Measurements from ENCODE around the gene CRYBG2. TPM values are rescaled to one million over a fixed set of nuclear protein-coding genes. Genes with fewer than 3 reads are reported as not detected.
"Not testable (repeated sequence)": the region's sequence is repeated elsewhere in the genome, so short reads cannot be mapped to it uniquely, and the experiment has no call there.

CRYBG2 gene
- total RNA-seq, 1 experiment from 2014 or later, result 21.7 TPM

GRCh38 chr1:26317146-26317545 lies 36.8 kb downstream of the CRYBG2 start:
- no peaks in the 10 kb centered on the region for H3K27me3 ChIP-seq (ENCODE audit: insufficient read depth, low read depth)
- no peaks in the 10 kb centered on the region for H3K9me2 ChIP-seq (ENCODE audit: insufficient read depth)
- DNase-seq, result no peak
- no peak overlapping the region for H2AFZ ChIP-seq
- ChIA-PET POLR2A (ENCODE audit: unreplicated experiment) (no interaction called here), CTCF (interaction anchor here (0.6 to 0.7 kb wide), 3 partner anchors 31 to 421 kb away, joined by 6 to 9 read pairs (median 9); no protein-coding TSS in a partner anchor)
- no peaks in the 10 kb centered on the region for H3K9me3 ChIP-seq (ENCODE audit: insufficient read depth, low read depth)
- no peak overlapping the region for H3K4me3 ChIP-seq
- H3K79me2 ChIP-seq (ENCODE audit: low read depth), result no peaks in the 10 kb centered on the region
- H3K36me3 ChIP-seq (ENCODE audit: low read depth), result no peaks in the 10 kb centered on the region
- no peak overlapping the region for H3K27ac ChIP-seq
- 0 out of 2 replicates have a peak, but pooled peaks cover 5% of the 10 kb centered on the region for H3K4me1 ChIP-seq (replicated peaks; ENCODE audit: insufficient read depth)
- no TSS peak for BruUV-seq (replicated peaks)
- intact Hi-C loops (cut with micrococcal nuclease; ENCODE audit: unreplicated experiment), result no loop called here
- H3F3A ChIP-seq (ENCODE audit: insufficient read depth, low read depth), result no peaks in the 10 kb centered on the region
- no peaks in the 10 kb centered on the region for H4K20me1 ChIP-seq (ENCODE audit: insufficient read depth)
- TF ChIP-seq EZH2 (IDR thresholded peaks at IDR 0.05; ENCODE audit: low read depth), result no peak
- TF ChIP-seq, protein P1, sequence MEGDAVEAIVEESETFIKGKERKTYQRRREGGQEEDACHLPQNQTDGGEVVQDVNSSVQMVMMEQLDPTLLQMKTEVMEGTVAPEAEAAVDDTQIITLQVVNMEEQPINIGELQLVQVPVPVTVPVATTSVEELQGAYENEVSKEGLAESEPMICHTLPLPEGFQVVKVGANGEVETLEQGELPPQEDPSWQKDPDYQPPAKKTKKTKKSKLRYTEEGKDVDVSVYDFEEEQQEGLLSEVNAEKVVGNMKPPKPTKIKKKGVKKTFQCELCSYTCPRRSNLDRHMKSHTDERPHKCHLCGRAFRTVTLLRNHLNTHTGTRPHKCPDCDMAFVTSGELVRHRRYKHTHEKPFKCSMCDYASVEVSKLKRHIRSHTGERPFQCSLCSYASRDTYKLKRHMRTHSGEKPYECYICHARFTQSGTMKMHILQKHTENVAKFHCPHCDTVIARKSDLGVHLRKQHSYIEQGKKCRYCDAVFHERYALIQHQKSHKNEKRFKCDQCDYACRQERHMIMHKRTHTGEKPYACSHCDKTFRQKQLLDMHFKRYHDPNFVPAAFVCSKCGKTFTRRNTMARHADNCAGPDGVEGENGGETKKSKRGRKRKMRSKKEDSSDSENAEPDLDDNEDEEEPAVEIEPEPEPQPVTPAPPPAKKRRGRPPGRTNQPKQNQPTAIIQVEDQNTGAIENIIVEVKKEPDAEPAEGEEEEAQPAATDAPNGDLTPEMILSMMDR (conservative IDR thresholded peaks at IDR 0.05), result no peak
- H3K4me2 ChIP-seq, result no peak overlapping the region

- TF ChIP-seq, protein P1 (conservative IDR thresholded peaks at IDR 0.05), result no peak
- TF ChIP-seq EZH2 (IDR thresholded peaks at IDR 0.05; ENCODE audit: low read depth), result no peak
- Histone ChIP-seq H3K27me3 (ENCODE audit: insufficient read depth, low read depth) (no peaks in the 10 kb centered on the region), H4K20me1 (ENCODE audit: insufficient read depth) (no peaks in the 10 kb centered on the region), H3K9me3 (ENCODE audit: insufficient read depth, low read depth) (no peaks in the 10 kb centered on the region), H3K4me1 (replicated peaks; ENCODE audit: insufficient read depth) (0 out of 2 replicates have a peak, but pooled peaks cover 5% of the 10 kb centered on the region), H3K36me3 (ENCODE audit: low read depth) (no peaks in the 10 kb centered on the region), H3K4me3 (no peak overlapping the region), H3F3A (ENCODE audit: insufficient read depth, low read depth) (no peaks in the 10 kb centered on the region), H3K27ac (no peak overlapping the region), H3K79me2 (ENCODE audit: low read depth) (no peaks in the 10 kb centered on the region), H3K4me2 (no peak overlapping the region), H3K9me2 (ENCODE audit: insufficient read depth) (no peaks in the 10 kb centered on the region), H2AFZ (no peak overlapping the region)
- ChIA-PET CTCF (interaction anchor here (0.6 to 0.7 kb wide), 3 partner anchors 30 to 420 kb away, joined by 6 to 9 read pairs (median 9); no protein-coding TSS in a partner anchor), POLR2A (ENCODE audit: unreplicated experiment) (no interaction called here)
- intact Hi-C loops (cut with micrococcal nuclease; ENCODE audit: unreplicated experiment), result no loop called here
- BruUV-seq (replicated peaks), result no TSS peak
- DNase-seq, result no peak
These were observed 37.8 kb downstream of the CRYBG2 start for GRCh38 chr1:26315874-26316850.

DNA sequence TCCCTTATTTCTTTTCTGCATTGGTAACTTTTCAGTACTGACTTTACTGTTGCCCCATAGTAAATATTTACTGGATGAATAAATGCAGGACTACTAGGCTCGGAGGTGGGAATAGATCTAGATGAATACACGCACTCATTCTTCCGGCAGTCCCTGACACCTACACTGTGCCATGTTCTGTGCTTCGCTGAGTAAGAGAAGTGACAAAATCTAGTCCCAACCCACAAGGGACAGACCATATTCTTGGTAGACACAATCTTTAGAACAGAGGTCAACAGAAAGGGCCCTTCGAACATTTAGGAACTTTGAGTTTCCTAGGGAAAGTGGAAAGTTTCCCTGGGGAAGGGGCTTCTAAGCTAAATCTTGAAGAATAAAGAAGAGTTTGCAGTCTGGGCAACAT lies 39.4 kb downstream of the CRYBG2 start:
- Histone ChIP-seq H3K9me3 (ENCODE audit: insufficient read depth, low read depth) (no peaks in the 10 kb centered on the region), H3K4me3 (no peak overlapping the region), H4K20me1 (ENCODE audit: insufficient read depth) (no peaks in the 10 kb centered on the region), H3K9me2 (ENCODE audit: insufficient read depth) (no peaks in the 10 kb centered on the region), H2AFZ (no peak overlapping the region), H3K4me2 (no peak overlapping the region), H3K27ac (no peak overlapping the region), H3K79me2 (ENCODE audit: low read depth) (no peaks in the 10 kb centered on the region), H3K27me3 (ENCODE audit: insufficient read depth, low read depth) (no peaks in the 10 kb centered on the region), H3F3A (ENCODE audit: insufficient read depth, low read depth) (no peaks in the 10 kb centered on the region), H3K36me3 (ENCODE audit: low read depth) (no peaks in the 10 kb centered on the region), H3K4me1 (replicated peaks; ENCODE audit: insufficient read depth) (0 out of 2 replicates have a peak, but pooled peaks cover 5% of the 10 kb centered on the region)
- no TSS peak for BruUV-seq (replicated peaks)
- ChIA-PET CTCF (no interaction called here), POLR2A (ENCODE audit: unreplicated experiment) (interaction anchor here (0.6 kb wide), 1 partner anchor 15 kb away, joined by 22 read pairs; no protein-coding TSS in a partner anchor)
- intact Hi-C loops (cut with micrococcal nuclease; ENCODE audit: unreplicated experiment), result no loop called here
- DNase-seq, result no peak
- TF ChIP-seq, protein P1 (conservative IDR thresholded peaks at IDR 0.05), result no peak
- no peak for TF ChIP-seq EZH2 (IDR thresholded peaks at IDR 0.05; ENCODE audit: low read depth)

DNA sequence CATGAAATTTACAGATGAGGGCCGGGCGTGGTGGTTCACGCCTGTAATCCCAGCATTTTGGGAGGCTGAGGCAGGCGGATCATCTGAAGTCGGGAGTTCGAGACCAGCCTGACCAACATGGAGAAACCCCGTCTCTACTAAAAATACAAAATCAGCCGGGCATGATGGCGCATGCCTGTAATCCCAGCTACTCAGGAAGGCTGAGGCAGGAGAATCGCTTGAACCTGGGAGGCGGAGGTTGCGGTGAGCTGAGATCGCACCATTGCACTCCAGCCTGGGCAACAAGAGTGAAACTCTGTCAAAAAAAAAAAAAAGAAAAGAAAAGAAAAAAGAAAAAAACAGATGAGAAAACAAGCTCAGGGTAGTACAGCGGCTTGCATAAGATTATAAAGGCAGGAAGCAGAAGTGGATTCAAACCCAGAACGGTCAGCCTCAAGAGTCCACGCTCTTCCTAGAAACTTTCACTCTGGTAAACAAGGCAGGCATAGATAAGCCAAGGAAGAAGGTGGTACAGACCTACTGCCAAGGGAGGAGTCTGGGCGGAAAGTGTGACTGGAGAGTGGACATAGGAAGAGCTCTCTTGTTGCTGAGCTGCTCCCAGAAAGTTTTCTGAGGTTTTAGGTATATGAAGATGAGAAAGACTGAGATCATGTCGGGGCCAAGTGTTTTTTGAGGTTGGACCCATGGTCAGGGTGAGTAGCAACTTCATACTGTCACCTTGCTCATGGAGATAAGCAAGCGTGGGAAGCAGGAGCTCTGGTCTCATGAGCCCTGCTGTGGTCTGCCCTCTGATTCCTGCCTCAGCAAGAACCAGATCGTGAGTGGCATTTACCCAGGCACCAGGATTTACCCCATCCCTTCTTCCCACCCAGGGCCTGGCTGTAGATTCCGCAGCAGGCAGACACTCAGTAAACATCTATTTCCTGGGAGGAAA lies 45.7 kb downstream of the CRYBG2 start:
- H3K9me3 ChIP-seq (ENCODE audit: insufficient read depth, low read depth); H3K9me2 ChIP-seq (ENCODE audit: insufficient read depth); H3K4me3 ChIP-seq; H3K36me3 ChIP-seq (ENCODE audit: low read depth); DNase-seq; H3K27ac ChIP-seq; H3K27me3 ChIP-seq (ENCODE audit: insufficient read depth, low read depth); H2AFZ ChIP-seq; BruUV-seq (replicated peaks); CTCF ChIA-PET; H4K20me1 ChIP-seq (ENCODE audit: insufficient read depth); H3F3A ChIP-seq (ENCODE audit: insufficient read depth, low read depth): not testable (repeated sequence)
- Histone ChIP-seq H3K4me1 (replicated peaks; ENCODE audit: insufficient read depth) (peaks cover 17% of the 10 kb centered on the region), H3K79me2 (ENCODE audit: low read depth) (peaks cover 28% of the 10 kb centered on the region), H3K4me2 (0 out of 2 replicates have a peak overlapping the region, but pooled peaks have one; percentile 89)
- POLR2A ChIA-PET (ENCODE audit: unreplicated experiment), result interaction anchor here (0.7 kb wide), 2 partner anchors 29 to 56 kb away, joined by 3 to 5 read pairs; partner anchors contain the start of gene SH3BGRL3
- intact Hi-C loops (cut with micrococcal nuclease; ENCODE audit: unreplicated experiment), result loop anchor here (5.0 kb wide), 1 partner anchor 49 kb away; no protein-coding TSS in a partner anchor
